Glutamatergic neuron (in vitro differentiated cells): ENCODE results near the gene TAB2. TPM values are rescaled to one million over a fixed set of nuclear protein-coding genes. Genes with fewer than 3 reads are reported as not detected.
"Not testable (repeated sequence)": the region's sequence is repeated elsewhere in the genome, so short reads cannot be mapped to it uniquely, and the experiment has no call there.

Experiments used
- DNase-seq: peaks from one replicate; pipeline ENCODE4 v3.0.0; 2022
- H3K27ac Mint-ChIP-seq: one replicate; pipeline ENCODE4 v1.8.0; 2020; ENCODE audit warnings: mild to moderate bottlenecking, mixed read lengths, inconsistent platforms; ENCODE audit not compliant: unreplicated experiment
- H3K27me3 Mint-ChIP-seq: one replicate; pipeline ENCODE4 v1.8.0; 2020; ENCODE audit warnings: mild to moderate bottlenecking, moderate library complexity, mixed read lengths, inconsistent platforms; ENCODE audit not compliant: unreplicated experiment
- H3K36me3 Mint-ChIP-seq: one replicate; pipeline ENCODE4 v1.8.0; 2020; ENCODE audit warnings: mild to moderate bottlenecking, mixed read lengths, inconsistent platforms; ENCODE audit not compliant: unreplicated experiment
- H3K4me1 Mint-ChIP-seq: one replicate; pipeline ENCODE4 v1.8.0; 2020; ENCODE audit warnings: mild to moderate bottlenecking, low read depth, mixed read lengths, inconsistent platforms; ENCODE audit not compliant: unreplicated experiment
- H3K4me3 Mint-ChIP-seq: one replicate; pipeline ENCODE4 v1.8.0; 2020; ENCODE audit warnings: mild to moderate bottlenecking, mixed read lengths, inconsistent platforms; ENCODE audit not compliant: unreplicated experiment
- H3K9me3 Mint-ChIP-seq: one replicate; pipeline ENCODE4 v1.8.0; 2020; ENCODE audit warnings: mild to moderate bottlenecking, moderate library complexity, mixed read lengths, inconsistent platforms; ENCODE audit not compliant: unreplicated experiment
- total RNA-seq: library from RNA; stranded (reverse); fragmentation: NEBNext Ultra II Directional; extraction: Animal tissue kit (Norgen Biotek cat#: 25700); gene quantifications from one replicate; pipeline ENCODE4 v1.2.1, GENCODE V29; 2021; ENCODE audit not compliant: unreplicated experiment
- TF ChIP-seq, protein P1 (sequence below): fragments of 200-600 bp; sonication (generic); IDR thresholded peaks from one replicate; pipeline ENCODE4 v1.5.0; 2021; ENCODE audit not compliant: partially characterized antibody, unreplicated experiment

TAB2 gene
- total RNA-seq, 1 donor from 2014 or later: 39.3 TPM

GRCh38 chr6:149440735-149441671 lies 123.5 kb downstream of the TAB2 start:
- DNase-seq: no peak
- Mint-ChIP-seq H3K4me3 (no peak overlapping the region), H3K4me1 (peaks cover 3% of the 10 kb centered on the region), H3K36me3 (no peaks in the 10 kb centered on the region), H3K27ac (no peak overlapping the region), H3K9me3 (peaks cover 5% of the 10 kb centered on the region), H3K27me3 (no peaks in the 10 kb centered on the region)
- TF ChIP-seq, protein P1, sequence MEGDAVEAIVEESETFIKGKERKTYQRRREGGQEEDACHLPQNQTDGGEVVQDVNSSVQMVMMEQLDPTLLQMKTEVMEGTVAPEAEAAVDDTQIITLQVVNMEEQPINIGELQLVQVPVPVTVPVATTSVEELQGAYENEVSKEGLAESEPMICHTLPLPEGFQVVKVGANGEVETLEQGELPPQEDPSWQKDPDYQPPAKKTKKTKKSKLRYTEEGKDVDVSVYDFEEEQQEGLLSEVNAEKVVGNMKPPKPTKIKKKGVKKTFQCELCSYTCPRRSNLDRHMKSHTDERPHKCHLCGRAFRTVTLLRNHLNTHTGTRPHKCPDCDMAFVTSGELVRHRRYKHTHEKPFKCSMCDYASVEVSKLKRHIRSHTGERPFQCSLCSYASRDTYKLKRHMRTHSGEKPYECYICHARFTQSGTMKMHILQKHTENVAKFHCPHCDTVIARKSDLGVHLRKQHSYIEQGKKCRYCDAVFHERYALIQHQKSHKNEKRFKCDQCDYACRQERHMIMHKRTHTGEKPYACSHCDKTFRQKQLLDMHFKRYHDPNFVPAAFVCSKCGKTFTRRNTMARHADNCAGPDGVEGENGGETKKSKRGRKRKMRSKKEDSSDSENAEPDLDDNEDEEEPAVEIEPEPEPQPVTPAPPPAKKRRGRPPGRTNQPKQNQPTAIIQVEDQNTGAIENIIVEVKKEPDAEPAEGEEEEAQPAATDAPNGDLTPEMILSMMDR: no peak

- H3K9me3 Mint-ChIP-seq: peaks cover 10% of the 10 kb centered on the region
- TF ChIP-seq, protein P1: no peak
- no peaks in the 10 kb centered on the region for H3K36me3 Mint-ChIP-seq
- H3K27me3 Mint-ChIP-seq: no peaks in the 10 kb centered on the region
- H3K4me3 Mint-ChIP-seq: no peak overlapping the region
- DNase-seq: no peak
- no peak overlapping the region for H3K27ac Mint-ChIP-seq
- H3K4me1 Mint-ChIP-seq: peaks cover 3% of the 10 kb centered on the region
Measured at GRCh38 chr6:149441740-149442139, 124.2 kb downstream of the TAB2 start.

- Mint-ChIP-seq H3K9me3 (peaks cover 5% of the 10 kb centered on the region), H3K4me3 (no peak overlapping the region), H3K36me3 (no peaks in the 10 kb centered on the region), H3K27me3 (peaks cover 2% of the 10 kb centered on the region), H3K4me1 (peaks cover 3% of the 10 kb centered on the region), H3K27ac (no peak overlapping the region)
- no peak for DNase-seq
- TF ChIP-seq, protein P1: no peak
Measured at GRCh38 chr6:149443411-149444181, 126.1 kb downstream of the TAB2 start.

DNA sequence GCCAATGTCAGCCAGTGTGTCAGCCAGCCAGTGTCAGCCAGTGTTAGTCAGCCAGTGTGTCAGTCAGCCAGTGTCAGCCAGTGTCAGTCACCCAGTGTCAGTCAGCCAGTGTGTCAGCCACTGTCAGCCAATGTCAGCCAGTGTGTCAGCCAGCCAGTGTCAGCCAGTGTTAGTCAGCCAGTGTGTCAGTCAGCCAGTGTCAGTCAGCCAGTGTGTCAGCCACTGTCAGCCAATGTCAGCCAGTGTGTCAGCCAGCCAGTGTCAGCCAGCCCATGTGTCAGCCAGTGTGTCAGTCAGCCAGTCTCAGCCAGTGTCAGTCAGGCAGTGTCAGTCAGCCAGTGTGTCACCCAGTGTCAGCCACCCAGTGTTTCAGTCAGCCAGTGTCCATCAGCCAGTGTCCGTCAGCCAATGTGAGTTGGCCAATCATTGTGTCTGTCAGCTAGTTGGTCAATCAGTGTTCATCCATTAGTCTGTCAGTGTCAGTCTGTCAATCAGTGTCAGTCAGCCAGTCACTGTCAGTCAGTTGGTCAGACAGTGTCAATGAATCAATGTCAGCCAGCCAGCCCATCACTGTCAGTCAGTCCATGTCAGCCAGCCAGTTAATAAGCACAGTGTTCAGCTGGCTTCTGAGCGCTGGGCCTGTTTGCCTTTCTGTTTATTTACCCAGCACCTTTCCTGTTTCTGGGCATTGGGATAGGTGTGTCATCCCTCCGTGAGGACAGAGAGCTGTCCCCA lies 127.0 kb downstream of the TAB2 start:
- DNase-seq, H3K9me3 Mint-ChIP-seq, H3K4me3 Mint-ChIP-seq, H3K36me3 Mint-ChIP-seq, H3K4me1 Mint-ChIP-seq, H3K27me3 Mint-ChIP-seq, H3K27ac Mint-ChIP-seq: not testable (repeated sequence)

DNA sequence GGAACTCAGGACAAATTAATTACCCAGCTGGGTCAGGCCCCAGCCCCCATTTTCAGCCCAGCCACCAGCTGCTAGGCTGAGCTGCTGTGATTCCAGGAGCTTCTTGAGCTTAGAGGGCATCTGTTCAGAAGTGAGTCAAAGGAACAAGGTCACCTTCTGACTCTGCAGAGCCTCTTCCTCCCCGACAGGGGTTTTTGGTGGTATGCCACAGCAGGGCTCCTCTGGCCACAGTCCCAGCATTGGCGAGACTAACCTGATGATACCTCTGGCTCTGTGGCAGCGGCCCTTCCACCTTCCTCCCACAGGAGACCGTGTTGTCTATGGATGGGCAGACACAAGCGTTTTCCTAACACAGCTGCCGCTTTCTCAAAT lies 127.6 kb downstream of the TAB2 start:
- peaks cover 10% of the 10 kb centered on the region for H3K9me3 Mint-ChIP-seq
- no peaks in the 10 kb centered on the region for H3K36me3 Mint-ChIP-seq
- peaks cover 9% of the 10 kb centered on the region for H3K27me3 Mint-ChIP-seq
- peaks cover 3% of the 10 kb centered on the region for H3K4me1 Mint-ChIP-seq
- H3K27ac Mint-ChIP-seq: no peak overlapping the region
- TF ChIP-seq, protein P1: no peak
- no peak for DNase-seq
- no peak overlapping the region for H3K4me3 Mint-ChIP-seq
